ENCODE data around the gene UBXN10.

Gene UBXN10

DNA sequence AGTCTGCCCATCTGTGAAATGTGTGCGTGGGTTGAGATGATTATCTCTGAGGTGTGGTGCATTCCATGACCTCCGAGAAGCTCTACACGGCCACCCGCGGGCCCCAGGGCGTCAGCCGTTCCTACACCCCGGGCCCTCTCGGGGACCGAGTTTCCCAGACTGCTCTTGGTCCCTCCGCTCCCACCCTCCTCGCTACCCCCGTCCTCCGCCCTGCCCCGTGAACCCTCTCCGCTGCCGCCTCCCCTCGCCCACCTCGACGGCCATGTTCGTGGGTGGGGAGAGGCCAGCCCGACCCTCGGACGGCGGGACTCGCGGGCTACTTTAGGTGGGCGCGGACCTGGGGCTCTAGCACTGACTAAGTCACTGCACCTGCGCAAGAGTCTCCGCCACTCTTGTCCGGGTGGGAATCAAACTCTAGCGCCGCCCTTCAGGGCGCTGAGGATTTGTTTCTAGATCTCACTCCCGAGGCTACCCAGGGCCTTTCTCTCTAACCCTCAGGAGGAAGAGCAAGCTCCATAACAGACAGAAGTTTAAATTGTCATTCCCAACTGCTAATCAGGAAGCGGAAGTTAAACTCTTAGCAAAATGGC lies 57.1 kb downstream of the UBXN10 start:
- 93% methylated on average over 32 to 37 of the region's 37 CpGs for WGBS, 2 experiments (ENCODE audit: insufficient coverage in 2 of 2)
- H3K4me3 ChIP-seq (ENCODE audit: extremely low read depth, insufficient read depth, low read length, poor library complexity, severe bottlenecking): no peak overlapping the region

More for the DNA sequence above, 57.1 kb downstream of the UBXN10 start:
- Histone ChIP-seq H3K4me1 (ENCODE audit: control insufficient read depth, insufficient read depth, low read length, poor library complexity, severe bottlenecking) (no peaks in the 10 kb centered on the region), H3K27ac (ENCODE audit: low read depth, low read length, severe bottlenecking) (no peak overlapping the region), H3K9me3 (ENCODE audit: control insufficient read depth, low read length) (no peaks in the 10 kb centered on the region), H3K36me3 (ENCODE audit: control insufficient read depth, insufficient read depth, low read length) (no peaks in the 10 kb centered on the region)

Data from mesodermal cell (in vitro differentiated cells).